Measurements from ENCODE around the gene OR6C70.
"Not testable (repeated sequence)": the region's sequence is repeated elsewhere in the genome, so short reads cannot be mapped to it uniquely, and the experiment has no call there.

GRCh38 chr12:55484284-55484683 is 14.3 kb upstream of the OR6C70 start:
- not testable (repeated sequence) for TF ChIP-seq EP300, CTCF (IDR thresholded peaks at IDR 0.05)

All from suprapubic skin (tissue), 3 donors.